ENCODE measurements around the gene KCNMB3. TPM values are rescaled to one million over a fixed set of nuclear protein-coding genes. Genes with fewer than 3 reads are reported as not detected.
A peak's percentile ranks its signal among the peaks of the same experiment; 100 is the strongest.
"Not testable (repeated sequence)": the region's sequence is repeated elsewhere in the genome, so short reads cannot be mapped to it uniquely, and the experiment has no call there.

KCNMB3 gene
- total RNA-seq, 1 donor from 2014 or later, result 2.9 TPM

GRCh38 chr3:179278932-179279693 is 28.2 kb upstream of the KCNMB3 start:
- ATAC-seq, result no peak
- no peak overlapping the region for H3K4me3 ChIP-seq
- no peaks in the 10 kb centered on the region for H3K4me1 ChIP-seq
- TF ChIP-seq CTCF (IDR thresholded peaks at IDR 0.05), result no peak
- intact Hi-C loops (cut with DNase I), result no loop called here
- no peak for DNase-seq
- H3K27me3 ChIP-seq (ENCODE audit: low read depth), result no peaks in the 10 kb centered on the region
- no peaks in the 10 kb centered on the region for H3K36me3 ChIP-seq
- no peaks in the 10 kb centered on the region for H3K9me3 ChIP-seq
- H3K27ac ChIP-seq, result no peak overlapping the region

- H3K4me3 ChIP-seq, result no peak overlapping the region
- TF ChIP-seq CTCF (IDR thresholded peaks at IDR 0.05), result no peak
- H3K36me3 ChIP-seq, result no peaks in the 10 kb centered on the region
- no peak overlapping the region for H3K27ac ChIP-seq
- DNase-seq, result no peak
- no peaks in the 10 kb centered on the region for H3K9me3 ChIP-seq
- no peaks in the 10 kb centered on the region for H3K4me1 ChIP-seq
- H3K27me3 ChIP-seq (ENCODE audit: low read depth), result no peaks in the 10 kb centered on the region
- ATAC-seq, result no peak
- intact Hi-C loops (cut with DNase I), result no loop called here
Measured at GRCh38 chr3:179278151-179278550, 27.2 kb upstream of the KCNMB3 start.

- ATAC-seq, result no peak
Measured at GRCh38 chr3:179276743-179277142, 25.8 kb upstream of the KCNMB3 start.

GRCh38 chr3:179276001-179276400 is 25.1 kb upstream of the KCNMB3 start:
- TF ChIP-seq CTCF (IDR thresholded peaks at IDR 0.05), result no peak
- H3K4me1 ChIP-seq, result no peaks in the 10 kb centered on the region
- no peak overlapping the region for H3K4me3 ChIP-seq
- no peaks in the 10 kb centered on the region for H3K9me3 ChIP-seq
- H3K36me3 ChIP-seq, result no peaks in the 10 kb centered on the region
- DNase-seq, result no peak
- intact Hi-C loops (cut with DNase I), result no loop called here
- H3K27ac ChIP-seq, result no peak overlapping the region
- H3K27me3 ChIP-seq (ENCODE audit: low read depth), result no peaks in the 10 kb centered on the region
- ATAC-seq, result no peak

More at GRCh38 chr3:179276743-179277142, 25.8 kb upstream of the KCNMB3 start:
- TF ChIP-seq CTCF (IDR thresholded peaks at IDR 0.05), result no peak
- Histone ChIP-seq H3K4me1 (no peaks in the 10 kb centered on the region), H3K9me3 (no peaks in the 10 kb centered on the region), H3K27me3 (ENCODE audit: low read depth) (no peaks in the 10 kb centered on the region), H3K36me3 (no peaks in the 10 kb centered on the region), H3K27ac (no peak overlapping the region), H3K4me3 (no peak overlapping the region)
- intact Hi-C loops (cut with DNase I), result no loop called here
- no peak for DNase-seq

GRCh38 chr3:179274434-179274833 is 23.5 kb upstream of the KCNMB3 start:
- intact Hi-C loops (cut with DNase I); H3K36me3 ChIP-seq; H3K9me3 ChIP-seq; H3K27me3 ChIP-seq (ENCODE audit: low read depth); ATAC-seq; H3K4me1 ChIP-seq; H3K27ac ChIP-seq; H3K4me3 ChIP-seq; DNase-seq: not testable (repeated sequence)

- ATAC-seq, result no peak
- Histone ChIP-seq H3K9me3 (no peaks in the 10 kb centered on the region), H3K36me3 (no peaks in the 10 kb centered on the region), H3K27ac (no peak overlapping the region), H3K27me3 (ENCODE audit: low read depth) (no peaks in the 10 kb centered on the region), H3K4me1 (no peaks in the 10 kb centered on the region), H3K4me3 (no peak overlapping the region)
- intact Hi-C loops (cut with DNase I), result no loop called here
- TF ChIP-seq CTCF (IDR thresholded peaks at IDR 0.05), result peak; percentile 34
- DNase-seq, result no peak
Measured at GRCh38 chr3:179272385-179272784, 21.5 kb upstream of the KCNMB3 start.

All from lower lobe of right lung (tissue), 2 donors.